NCI-H2107 (cell line): ENCODE measurements around the gene VSTM2B.
A peak's percentile ranks its signal among the peaks of the same experiment; 100 is the strongest.
"Not testable (repeated sequence)": the region's sequence is repeated elsewhere in the genome, so short reads cannot be mapped to it uniquely, and the experiment has no call there.

Source experiments
- DNase-seq: peaks from one replicate; lab custom pipeline; 2025; lab: John Stamatoyannopoulos, UW

The VSTM2B gene

DNA sequence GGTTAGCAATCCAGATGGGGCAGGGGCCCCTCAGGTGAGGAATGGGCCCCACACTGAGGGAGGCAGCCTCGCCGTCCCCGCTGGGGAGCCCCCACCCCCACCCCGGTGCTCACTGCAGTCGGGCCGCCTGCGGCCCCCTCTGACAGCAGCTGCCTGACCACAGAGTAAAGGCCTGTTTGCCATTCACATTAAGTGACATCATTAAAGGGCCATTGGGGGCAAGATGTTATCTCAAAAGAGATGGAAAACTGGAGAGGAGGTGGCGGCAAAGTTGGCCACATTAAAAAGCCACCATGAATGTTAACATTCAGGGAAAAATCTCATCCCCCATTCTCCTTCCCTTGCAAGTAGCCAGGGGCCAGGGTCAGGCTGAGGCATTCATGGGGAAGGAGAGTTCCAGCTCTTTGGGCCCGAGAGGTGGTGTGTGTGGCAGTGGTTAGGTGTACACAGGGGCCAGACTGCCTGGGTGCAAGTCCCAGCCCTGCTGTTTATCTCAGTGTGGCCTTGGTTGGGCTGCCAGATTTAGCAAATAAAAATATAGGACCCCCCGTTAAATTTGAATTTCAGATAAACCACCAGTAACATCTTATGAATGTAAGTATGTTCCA, 20.9 kb downstream of the VSTM2B start:
- no peak for DNase-seq

- no peak for DNase-seq
These were observed 21.7 kb downstream of the VSTM2B start for GRCh38 chr19:29547361-29547960.

GRCh38 chr19:29547981-29548380, 22.2 kb downstream of the VSTM2B start:
- no peak for DNase-seq

DNA sequence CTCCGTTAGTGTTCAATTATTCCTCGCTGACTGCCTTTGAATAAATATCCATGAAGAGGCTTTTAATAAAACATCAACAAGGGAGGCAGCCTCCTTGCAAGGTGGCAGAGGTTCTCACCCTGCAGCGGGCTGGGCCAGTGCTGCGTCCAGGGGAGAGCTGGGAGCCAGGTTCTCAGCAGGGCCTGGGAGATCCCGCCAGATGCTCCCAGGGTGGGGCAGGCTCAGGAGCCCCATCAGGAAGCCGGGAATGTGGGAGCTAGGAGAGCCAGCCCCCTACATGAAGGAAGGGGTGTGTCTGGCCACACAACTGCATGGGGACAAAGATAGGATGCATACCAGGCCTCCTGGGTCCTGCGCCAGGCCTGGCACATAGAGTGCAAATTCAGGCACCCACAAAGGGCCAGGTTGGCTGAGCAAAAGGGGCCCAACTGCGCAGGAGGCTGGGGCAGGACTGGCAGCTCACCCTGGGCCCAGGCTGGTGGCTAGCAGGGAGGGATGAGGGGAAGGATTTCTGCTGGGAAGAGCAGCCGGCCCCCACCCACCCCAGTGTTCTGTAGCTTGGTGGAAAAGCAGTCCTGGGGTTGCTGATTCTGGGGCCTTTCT, 22.8 kb downstream of the VSTM2B start:
- DNase-seq = no peak

GRCh38 chr19:29549105-29550070, 23.6 kb downstream of the VSTM2B start:
- DNase-seq = no peak

- DNase-seq = no peak
These were observed 25.1 kb downstream of the VSTM2B start for GRCh38 chr19:29550896-29551295.

DNA sequence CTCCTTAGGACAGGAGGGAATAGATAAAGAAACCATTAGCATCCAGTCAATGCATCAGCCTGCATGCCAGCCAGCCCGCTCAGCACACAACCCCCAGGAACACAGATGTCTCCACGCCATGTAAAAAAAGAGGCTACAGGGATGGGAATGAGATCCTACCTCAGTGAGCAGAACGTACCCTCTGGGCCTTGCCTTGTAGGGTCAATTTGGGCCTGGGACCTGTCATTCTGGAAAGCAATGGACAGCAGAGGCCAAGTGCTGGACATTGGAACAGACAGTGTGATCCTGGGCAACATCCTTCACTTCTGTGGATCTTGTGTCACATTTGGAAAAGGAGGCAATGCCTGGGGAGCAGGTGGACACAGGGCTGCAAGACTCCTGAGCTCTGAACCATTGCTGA, 26.0 kb downstream of the VSTM2B start:
- DNase-seq = no peak

GRCh38 chr19:29552454-29553280, 26.9 kb downstream of the VSTM2B start:
- no peak for DNase-seq

DNA sequence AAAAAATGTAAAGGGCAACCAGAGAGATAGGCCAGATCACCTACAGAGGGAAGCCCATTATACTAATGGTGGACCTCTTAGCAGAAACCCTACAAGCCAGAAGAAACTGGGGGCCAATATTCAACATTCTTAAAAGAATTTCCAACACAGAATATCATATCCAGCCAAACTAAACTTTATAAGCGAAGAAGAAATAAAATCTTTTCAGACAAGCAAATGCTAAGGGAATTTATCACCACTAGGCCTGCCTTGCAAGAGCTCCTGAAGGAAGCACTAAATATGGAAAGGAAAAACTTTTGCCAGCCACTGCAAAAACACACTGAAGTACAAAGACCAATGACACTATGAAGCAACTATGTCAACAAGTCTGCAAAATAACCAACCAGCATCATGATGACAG, 28.4 kb downstream of the VSTM2B start:
- DNase-seq = no peak

DNA sequence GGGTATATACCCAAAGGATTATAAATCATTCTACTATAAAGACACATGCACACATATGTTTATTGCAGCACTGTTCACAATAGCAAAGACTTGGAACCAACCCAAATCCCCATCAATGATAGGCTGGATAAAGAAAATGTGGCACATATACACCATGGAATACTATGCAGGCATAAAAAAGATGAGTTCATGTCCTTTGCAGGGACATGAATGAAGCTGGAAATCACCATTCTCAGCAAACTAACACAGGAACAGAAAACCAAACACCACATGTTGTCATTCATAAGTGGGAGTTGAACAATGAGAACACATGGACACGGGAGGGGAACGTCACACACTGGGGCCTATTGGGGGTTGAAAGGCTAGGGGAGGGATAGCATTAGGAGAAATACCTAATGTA, 33.3 kb downstream of the VSTM2B start:
- DNase-seq = not testable (repeated sequence)

GRCh38 chr19:29559743-29560142, 33.9 kb downstream of the VSTM2B start:
- DNase-seq = no peak

GRCh38 chr19:29560313-29561075, 34.7 kb downstream of the VSTM2B start:
- DNase-seq = peak; percentile 47

GRCh38 chr19:29561601-29562000, 35.8 kb downstream of the VSTM2B start:
- DNase-seq = no peak

DNA sequence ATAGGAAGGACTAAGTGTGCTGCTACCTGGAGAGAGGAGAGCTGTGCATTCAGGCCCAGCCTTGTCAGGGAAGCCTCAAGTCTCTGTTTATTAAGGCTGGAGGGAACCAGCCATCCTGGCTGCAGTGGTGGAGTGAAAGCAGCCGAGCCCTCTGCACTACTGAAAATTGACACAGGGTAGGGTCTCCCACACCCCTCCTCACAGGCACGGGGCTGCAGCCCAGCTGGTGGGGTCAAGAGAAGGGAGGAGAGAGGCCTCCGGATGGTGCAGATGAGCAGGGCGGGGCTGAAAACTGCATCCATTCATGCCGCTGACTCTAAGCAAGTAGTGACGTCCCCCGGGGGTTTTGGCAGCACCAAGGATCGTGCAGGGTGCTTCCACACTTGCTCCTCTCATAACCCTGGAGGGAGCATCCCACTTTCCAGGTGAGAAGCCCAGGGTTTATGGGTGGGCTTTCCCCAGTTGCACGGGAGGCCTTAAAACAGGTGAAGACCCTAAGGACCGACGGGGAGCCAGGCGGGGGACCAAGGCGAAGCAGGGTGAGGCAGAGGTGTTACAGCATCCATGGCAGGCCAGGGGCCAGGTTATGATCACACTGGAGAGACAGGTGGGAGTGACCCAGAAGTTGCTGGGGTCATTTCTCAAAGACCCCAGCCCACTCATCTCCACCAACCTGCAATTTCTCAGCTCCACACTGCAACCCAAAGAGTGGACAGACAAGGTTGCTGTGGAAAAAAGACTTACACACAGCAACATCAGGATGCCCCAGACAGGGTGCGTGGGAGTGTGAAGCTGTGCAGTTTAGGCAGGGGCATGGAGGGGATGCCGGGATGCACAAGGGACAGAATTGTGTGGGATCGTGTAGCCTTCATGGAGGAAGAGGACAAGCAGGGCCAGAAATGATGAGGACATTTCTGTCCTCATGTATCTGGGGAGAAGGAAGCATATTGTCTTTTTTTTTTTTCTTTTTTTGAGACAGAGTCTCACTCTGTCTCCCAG, 36.8 kb downstream of the VSTM2B start:
- DNase-seq = no peak

DNA sequence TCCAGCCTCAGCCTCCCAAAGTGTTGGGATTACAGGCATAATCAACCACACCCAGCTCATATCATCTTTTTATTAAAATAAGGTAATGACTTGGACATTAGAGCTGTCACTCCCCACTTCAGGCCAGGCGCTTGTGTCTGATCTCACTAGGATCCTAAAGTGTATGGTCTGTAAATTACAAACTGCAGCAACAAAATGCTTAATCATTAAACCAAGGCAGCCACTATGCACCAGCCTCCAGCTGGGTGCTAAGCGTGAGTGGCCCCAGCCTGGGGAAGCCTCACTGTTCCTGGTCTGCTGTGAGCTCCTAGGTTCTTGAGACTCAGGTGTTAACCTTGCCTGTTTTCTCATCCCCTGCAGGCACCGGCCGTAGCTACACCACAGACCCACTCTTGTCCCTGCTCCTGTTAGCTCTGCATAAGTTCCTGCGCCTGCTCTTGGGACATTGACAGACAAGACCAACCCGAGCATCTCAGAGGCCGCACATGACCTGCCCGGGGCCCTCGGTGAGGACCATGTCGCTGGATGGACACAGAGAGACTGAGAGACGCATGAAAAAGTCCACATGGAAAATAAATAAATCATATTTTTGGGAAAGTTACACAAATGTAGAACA, 37.8 kb downstream of the VSTM2B start:
- no peak for DNase-seq

- DNase-seq = peak; percentile 48
These were observed 38.8 kb downstream of the VSTM2B start for GRCh38 chr19:29564574-29565005.

- DNase-seq = no peak
These were observed 39.4 kb downstream of the VSTM2B start for GRCh38 chr19:29565171-29565570.

- no peak for DNase-seq
These were observed 40.8 kb downstream of the VSTM2B start for GRCh38 chr19:29566496-29567054.
